ENCODE results near the gene ASZ1.

Gene ASZ1

GRCh38 chr7:117395743-117396142 is 31.6 kb downstream of the ASZ1 start:
- in situ Hi-C loops (cut with HindIII; ENCODE audit: low pct_unique_long_range_greater_than_20kb, low sequenced_read_pairs) = no loop called here
- no peak for TF ChIP-seq JUND (IDR thresholded peaks at IDR 0.05; ENCODE audit: low read depth)
- no peak for DNase-seq (ENCODE audit: low read depth in 1 of 2, low spot score in 1 of 2)

- no peak for DNase-seq (ENCODE audit: low read depth in 1 of 2, low spot score in 1 of 2)
- no peak for TF ChIP-seq JUND (IDR thresholded peaks at IDR 0.05; ENCODE audit: low read depth)
- in situ Hi-C loops (cut with HindIII; ENCODE audit: low pct_unique_long_range_greater_than_20kb, low sequenced_read_pairs) = no loop called here
Observed at GRCh38 chr7:117393781-117394180, 33.5 kb downstream of the ASZ1 start.

- DNase-seq (ENCODE audit: low read depth in 1 of 2, low spot score in 1 of 2) = no peak
- TF ChIP-seq JUND (IDR thresholded peaks at IDR 0.05; ENCODE audit: low read depth) = no peak
- in situ Hi-C loops (cut with HindIII; ENCODE audit: low pct_unique_long_range_greater_than_20kb, low sequenced_read_pairs) = no loop called here
Observed at GRCh38 chr7:117389871-117390270, 37.4 kb downstream of the ASZ1 start.

- TF ChIP-seq JUND (IDR thresholded peaks at IDR 0.05; ENCODE audit: low read depth) = no peak
- DNase-seq (ENCODE audit: low read depth in 1 of 2, low spot score in 1 of 2) = no peak
- in situ Hi-C loops (cut with HindIII; ENCODE audit: low pct_unique_long_range_greater_than_20kb, low sequenced_read_pairs) = no loop called here
Observed at GRCh38 chr7:117386110-117386706, 41.1 kb downstream of the ASZ1 start.

DNA sequence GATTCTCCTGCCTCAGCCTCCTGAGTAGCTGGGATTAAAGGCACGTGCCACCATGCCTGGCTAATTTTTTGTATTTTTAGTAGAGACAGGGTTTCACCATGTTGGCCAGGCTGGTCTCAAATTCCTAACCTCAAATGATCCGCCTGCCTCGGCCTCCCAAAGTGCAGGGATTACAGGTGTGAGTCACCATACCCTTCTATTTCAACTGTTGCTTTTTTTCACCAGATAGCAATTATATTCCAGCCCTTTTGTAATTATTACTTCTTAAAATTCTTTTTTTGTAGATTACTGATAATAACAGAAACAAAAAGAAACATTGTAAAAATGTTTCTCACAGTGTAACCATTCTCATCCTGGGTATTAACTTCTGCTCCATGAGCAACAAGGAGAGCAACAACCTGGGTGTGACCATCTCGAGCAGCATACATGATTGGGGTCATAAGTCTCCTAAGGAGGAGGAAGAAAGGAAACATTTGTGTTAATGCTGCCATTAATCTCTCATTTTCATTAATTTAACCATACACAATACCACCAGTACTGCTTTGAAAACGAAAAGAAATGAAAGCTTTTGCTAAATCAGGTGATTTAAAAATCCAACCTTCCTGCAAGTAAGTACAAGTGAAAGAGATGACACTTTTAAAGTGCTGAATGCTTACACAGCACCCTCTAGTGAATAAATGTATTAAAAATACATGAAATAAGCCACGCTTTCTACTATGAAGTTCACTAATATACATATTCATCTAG is 41.8 kb downstream of the ASZ1 start:
- in situ Hi-C loops (cut with HindIII; ENCODE audit: low pct_unique_long_range_greater_than_20kb, low sequenced_read_pairs) = no loop called here
- peak in 1 of 2 experiments; percentile 25 for DNase-seq (ENCODE audit: low read depth in 1 of 2, low spot score in 1 of 2)
- no peak for TF ChIP-seq JUND (IDR thresholded peaks at IDR 0.05; ENCODE audit: low read depth)

DNA sequence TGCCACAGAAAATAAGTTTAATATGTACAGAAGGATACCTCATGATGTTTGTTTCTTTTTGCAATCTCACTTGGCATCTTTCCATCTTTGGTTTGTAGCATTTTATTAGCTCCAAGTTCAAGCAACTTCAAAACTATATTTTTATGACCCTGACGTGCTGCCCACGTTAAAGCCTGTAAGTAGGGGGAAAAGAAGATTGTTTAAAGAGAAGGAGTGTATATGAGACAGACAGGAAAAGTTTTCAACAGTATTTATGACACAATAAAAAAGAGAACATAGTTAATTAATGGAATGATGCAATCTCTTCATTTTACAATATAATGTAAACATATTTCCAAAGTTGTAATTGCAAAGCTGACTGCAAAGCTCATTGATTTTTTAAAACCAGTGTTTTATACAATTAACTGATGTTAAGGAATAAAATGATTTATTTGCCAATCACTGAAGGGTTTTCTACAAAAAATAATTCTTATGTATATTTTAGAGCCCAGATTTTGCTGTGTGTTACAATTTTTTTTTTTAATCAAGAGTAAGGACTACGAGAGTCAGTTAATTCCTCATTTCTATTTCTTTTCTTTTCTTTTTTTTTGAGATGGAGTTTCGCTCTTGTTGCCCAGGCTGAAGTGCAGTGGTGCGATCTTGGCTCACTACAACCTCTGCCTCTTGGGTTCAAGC is 42.5 kb downstream of the ASZ1 start:
- in situ Hi-C loops (cut with HindIII; ENCODE audit: low pct_unique_long_range_greater_than_20kb, low sequenced_read_pairs) = no loop called here
- DNase-seq (ENCODE audit: low read depth in 1 of 2, low spot score in 1 of 2) = no peak
- no peak for TF ChIP-seq JUND (IDR thresholded peaks at IDR 0.05; ENCODE audit: low read depth)

DNA sequence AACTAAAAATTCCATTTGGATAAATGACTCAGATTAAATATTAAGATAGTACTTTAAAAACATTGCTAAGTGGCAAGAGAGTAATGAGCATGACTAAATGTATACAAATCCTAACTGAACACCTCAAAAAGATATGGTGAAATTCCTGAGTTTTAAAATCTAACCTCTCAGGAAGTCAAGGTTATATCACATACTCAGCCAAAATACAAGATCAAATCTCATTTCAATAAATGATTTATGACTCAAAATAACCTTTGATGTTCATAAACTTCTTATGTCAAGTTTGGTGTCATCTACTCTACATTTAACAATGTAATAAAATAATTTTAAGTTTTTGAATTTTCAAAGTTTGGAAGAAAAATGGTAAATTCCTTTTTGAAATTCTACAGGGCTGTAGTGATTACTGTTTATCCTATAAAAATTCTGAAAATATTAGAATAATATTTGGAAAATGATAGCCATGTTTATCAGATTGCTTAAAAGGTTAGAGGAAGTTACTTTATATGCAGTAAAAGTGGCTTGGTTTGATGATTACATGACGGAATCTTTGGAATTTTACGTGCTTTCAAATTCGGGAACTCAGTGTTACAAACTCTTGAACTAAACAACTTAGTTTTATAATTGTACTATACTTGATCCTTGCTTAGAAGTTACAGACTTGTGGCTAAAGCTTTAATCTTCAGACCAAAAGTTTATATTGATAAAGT is 43.7 kb downstream of the ASZ1 start:
- TF ChIP-seq JUND (IDR thresholded peaks at IDR 0.05; ENCODE audit: low read depth) = no peak
- DNase-seq (ENCODE audit: low read depth in 1 of 2, low spot score in 1 of 2) = no peak
- in situ Hi-C loops (cut with HindIII; ENCODE audit: low pct_unique_long_range_greater_than_20kb, low sequenced_read_pairs) = no loop called here

GRCh38 chr7:117383046-117383445 is 44.2 kb downstream of the ASZ1 start:
- TF ChIP-seq JUND (IDR thresholded peaks at IDR 0.05; ENCODE audit: low read depth) = no peak
- no peak for DNase-seq (ENCODE audit: low read depth in 1 of 2, low spot score in 1 of 2)
- in situ Hi-C loops (cut with HindIII; ENCODE audit: low pct_unique_long_range_greater_than_20kb, low sequenced_read_pairs) = no loop called here

DNA sequence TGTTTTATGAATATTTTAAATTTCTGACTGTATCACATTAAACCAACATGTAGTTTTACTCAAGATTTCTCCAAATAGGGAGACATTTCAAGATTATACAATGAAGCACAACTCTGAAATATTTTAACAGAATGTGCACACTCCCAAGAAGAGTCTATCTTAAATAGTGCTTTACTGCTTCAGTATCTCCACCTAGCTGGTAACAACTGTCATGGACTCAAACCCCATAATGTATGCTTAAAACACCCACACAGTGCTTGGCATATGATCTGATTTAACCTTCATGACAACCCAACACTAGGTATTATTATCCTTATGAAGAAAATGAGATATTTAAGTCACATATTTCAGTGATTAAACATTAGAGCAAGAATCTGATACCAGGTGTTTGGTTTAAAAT is 45.9 kb downstream of the ASZ1 start:
- in situ Hi-C loops (cut with HindIII; ENCODE audit: low pct_unique_long_range_greater_than_20kb, low sequenced_read_pairs) = no loop called here
- DNase-seq (ENCODE audit: low read depth in 1 of 2, low spot score in 1 of 2) = no peak
- TF ChIP-seq JUND (IDR thresholded peaks at IDR 0.05; ENCODE audit: low read depth) = no peak

- no peak for DNase-seq (ENCODE audit: low read depth in 1 of 2, low spot score in 1 of 2)
- in situ Hi-C loops (cut with HindIII; ENCODE audit: low pct_unique_long_range_greater_than_20kb, low sequenced_read_pairs) = no loop called here
- no peak for TF ChIP-seq JUND (IDR thresholded peaks at IDR 0.05; ENCODE audit: low read depth)
Observed at GRCh38 chr7:117375380-117375779, 51.9 kb downstream of the ASZ1 start.

- TF ChIP-seq JUND (IDR thresholded peaks at IDR 0.05; ENCODE audit: low read depth) = no peak
- no peak for DNase-seq (ENCODE audit: low read depth in 1 of 2, low spot score in 1 of 2)
- in situ Hi-C loops (cut with HindIII; ENCODE audit: low pct_unique_long_range_greater_than_20kb, low sequenced_read_pairs) = no loop called here
Observed at GRCh38 chr7:117372073-117372472, 55.2 kb downstream of the ASZ1 start.

DNA sequence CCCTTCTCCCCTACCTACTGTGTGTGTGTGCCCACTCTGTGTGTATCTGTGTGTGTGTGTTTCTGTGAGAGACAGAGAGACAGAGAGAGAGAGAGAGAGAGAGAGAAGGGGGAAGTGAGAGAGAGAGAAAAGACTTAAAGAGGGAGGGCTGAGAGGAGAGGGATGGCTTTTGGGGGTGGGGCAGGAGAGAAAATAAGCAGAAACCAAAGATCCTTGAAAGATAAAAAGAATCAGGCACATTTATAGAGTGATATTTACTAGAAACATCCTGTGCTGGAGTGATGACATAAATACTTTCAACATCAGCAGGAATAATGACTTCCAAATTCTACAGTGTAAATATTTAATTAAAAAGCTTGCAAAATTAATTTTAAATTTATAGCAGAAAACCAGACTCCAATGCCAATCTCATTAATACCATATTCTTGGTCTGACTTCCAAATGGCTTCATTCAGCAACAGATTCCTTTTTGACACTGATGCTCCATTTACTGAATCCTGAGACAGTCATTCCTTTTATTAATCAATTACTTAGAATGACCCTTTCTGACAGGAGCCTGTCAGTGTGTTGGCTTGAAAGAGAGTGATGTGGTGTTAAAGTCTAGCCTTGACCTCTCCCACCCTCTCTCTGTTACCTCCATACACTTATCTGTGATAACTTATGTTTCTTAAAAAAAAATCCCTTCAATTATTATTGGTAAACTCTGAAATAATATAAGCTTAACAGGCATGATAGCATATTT is 62.8 kb downstream of the ASZ1 start:
- TF ChIP-seq JUND (IDR thresholded peaks at IDR 0.05; ENCODE audit: low read depth) = no peak
- no peak for DNase-seq (ENCODE audit: low read depth in 1 of 2, low spot score in 1 of 2)
- in situ Hi-C loops (cut with HindIII; ENCODE audit: low pct_unique_long_range_greater_than_20kb, low sequenced_read_pairs) = no loop called here

Data from T47D (cell line).